Measurements from ENCODE around the gene ADAM12. TPM values are rescaled to one million over a fixed set of nuclear protein-coding genes. Genes with fewer than 3 reads are reported as not detected.

The ADAM12 gene
- total RNA-seq, 2 experiments from 2014 or later = 1.3 TPM

DNA sequence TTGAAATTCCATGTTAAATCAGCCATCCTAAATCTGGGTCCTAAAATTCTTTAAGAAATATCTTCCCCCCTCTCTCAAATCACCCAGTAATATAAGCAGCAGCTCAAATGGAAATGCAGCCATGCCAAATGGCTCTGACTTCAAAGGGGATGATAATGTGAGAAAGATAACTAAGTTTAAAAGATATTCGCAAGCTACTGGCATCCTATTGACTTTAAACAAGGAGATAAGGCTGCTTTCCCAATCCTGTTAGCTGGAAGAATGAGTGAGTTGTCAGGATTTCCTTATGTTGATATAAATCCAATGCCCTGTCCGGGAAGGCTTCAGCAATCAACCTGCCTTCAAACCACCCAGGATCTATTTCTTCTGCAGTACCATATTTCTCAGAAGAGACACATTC, 320.0 kb downstream of the ADAM12 start:
- no peak for DNase-seq

DNA sequence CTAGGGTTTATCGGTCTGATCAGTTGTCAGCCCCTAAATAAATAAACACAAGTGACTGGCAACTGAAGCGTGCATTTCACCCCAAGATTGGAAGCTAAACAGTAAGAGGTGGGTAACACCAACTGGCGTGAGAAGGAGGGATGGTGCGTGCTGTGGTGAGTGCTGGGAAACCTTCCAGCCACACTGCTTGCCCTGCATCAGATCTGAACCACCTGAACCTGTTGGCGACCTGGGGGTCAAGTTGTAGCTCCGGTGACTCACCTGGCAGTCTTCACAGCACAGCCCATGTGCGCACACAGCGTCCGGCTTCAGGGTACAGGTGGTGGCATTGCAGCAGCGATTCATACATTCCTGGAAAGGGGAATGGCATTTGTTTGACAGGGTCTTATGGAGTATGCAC, 321.8 kb downstream of the ADAM12 start:
- no peaks in the 10 kb centered on the region for H3K4me1 Mint-ChIP-seq (ENCODE audit: low read depth)
- no peaks in the 10 kb centered on the region for H3K9me3 Mint-ChIP-seq
- H3K27ac Mint-ChIP-seq = no peak overlapping the region
- DNase-seq (no peak), ATAC-seq (no peak)
- no peaks in the 10 kb centered on the region for H3K36me3 Mint-ChIP-seq (ENCODE audit: low read depth)
- TF ChIP-seq, protein P1, sequence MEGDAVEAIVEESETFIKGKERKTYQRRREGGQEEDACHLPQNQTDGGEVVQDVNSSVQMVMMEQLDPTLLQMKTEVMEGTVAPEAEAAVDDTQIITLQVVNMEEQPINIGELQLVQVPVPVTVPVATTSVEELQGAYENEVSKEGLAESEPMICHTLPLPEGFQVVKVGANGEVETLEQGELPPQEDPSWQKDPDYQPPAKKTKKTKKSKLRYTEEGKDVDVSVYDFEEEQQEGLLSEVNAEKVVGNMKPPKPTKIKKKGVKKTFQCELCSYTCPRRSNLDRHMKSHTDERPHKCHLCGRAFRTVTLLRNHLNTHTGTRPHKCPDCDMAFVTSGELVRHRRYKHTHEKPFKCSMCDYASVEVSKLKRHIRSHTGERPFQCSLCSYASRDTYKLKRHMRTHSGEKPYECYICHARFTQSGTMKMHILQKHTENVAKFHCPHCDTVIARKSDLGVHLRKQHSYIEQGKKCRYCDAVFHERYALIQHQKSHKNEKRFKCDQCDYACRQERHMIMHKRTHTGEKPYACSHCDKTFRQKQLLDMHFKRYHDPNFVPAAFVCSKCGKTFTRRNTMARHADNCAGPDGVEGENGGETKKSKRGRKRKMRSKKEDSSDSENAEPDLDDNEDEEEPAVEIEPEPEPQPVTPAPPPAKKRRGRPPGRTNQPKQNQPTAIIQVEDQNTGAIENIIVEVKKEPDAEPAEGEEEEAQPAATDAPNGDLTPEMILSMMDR (IDR thresholded peaks at IDR 0.05) = no peak
- no peak overlapping the region for H3K4me3 Mint-ChIP-seq
- ChIA-PET CTCF (no interaction called here), POLR2A (no interaction called here)
- intact Hi-C loops (cut with micrococcal nuclease) = no loop called here
- no peaks in the 10 kb centered on the region for H3K27me3 Mint-ChIP-seq

More for the DNA sequence above, 320.0 kb downstream of the ADAM12 start:
- intact Hi-C loops (cut with micrococcal nuclease) = no loop called here
- ATAC-seq = no peak
- Mint-ChIP-seq H3K9me3 (no peaks in the 10 kb centered on the region), H3K27me3 (no peaks in the 10 kb centered on the region), H3K4me3 (no peak overlapping the region), H3K27ac (no peak overlapping the region), H3K36me3 (ENCODE audit: low read depth) (no peaks in the 10 kb centered on the region), H3K4me1 (ENCODE audit: low read depth) (no peaks in the 10 kb centered on the region)
- CTCF ChIA-PET = no interaction called here
- TF ChIP-seq, protein P1 (IDR thresholded peaks at IDR 0.05) = no peak
- POLR2A ChIA-PET = no interaction called here

DNA sequence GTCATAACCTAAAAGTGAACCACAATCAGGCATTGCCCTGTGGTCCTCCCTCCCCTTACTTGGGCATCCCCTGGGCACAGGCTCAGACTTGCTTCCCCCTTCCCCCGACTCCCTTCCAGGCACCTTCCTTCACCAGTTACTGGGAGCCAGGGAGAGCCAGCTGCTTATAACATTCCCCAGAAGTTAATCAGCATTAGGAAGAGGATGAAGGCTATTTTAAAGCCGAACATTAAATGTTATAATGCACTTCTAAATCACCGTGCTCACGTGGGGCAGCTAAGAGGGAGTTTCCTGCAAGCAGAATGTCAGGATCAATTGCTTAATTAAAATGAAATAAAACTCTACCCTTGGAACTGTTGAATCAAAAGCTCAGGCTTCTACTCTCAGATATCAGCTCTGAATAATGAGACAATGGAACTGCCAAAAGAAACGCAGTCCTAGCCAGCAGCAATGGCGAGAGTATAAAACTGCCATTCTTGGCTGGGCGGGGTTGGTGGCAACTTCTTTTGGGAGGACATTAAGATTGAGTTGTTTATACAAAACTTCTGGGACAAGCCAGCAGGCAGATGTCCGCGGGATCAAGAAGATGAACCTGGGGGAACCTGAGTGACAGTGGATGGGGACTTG, 322.4 kb downstream of the ADAM12 start:
- ChIA-PET CTCF (no interaction called here), POLR2A (no interaction called here)
- TF ChIP-seq, protein P1 (IDR thresholded peaks at IDR 0.05) = no peak
- Mint-ChIP-seq H3K36me3 (ENCODE audit: low read depth) (no peaks in the 10 kb centered on the region), H3K27me3 (no peaks in the 10 kb centered on the region), H3K9me3 (no peaks in the 10 kb centered on the region), H3K4me1 (ENCODE audit: low read depth) (no peaks in the 10 kb centered on the region), H3K27ac (no peak overlapping the region), H3K4me3 (no peak overlapping the region)
- DNase-seq (no peak), ATAC-seq (no peak)
- intact Hi-C loops (cut with micrococcal nuclease) = no loop called here

DNA sequence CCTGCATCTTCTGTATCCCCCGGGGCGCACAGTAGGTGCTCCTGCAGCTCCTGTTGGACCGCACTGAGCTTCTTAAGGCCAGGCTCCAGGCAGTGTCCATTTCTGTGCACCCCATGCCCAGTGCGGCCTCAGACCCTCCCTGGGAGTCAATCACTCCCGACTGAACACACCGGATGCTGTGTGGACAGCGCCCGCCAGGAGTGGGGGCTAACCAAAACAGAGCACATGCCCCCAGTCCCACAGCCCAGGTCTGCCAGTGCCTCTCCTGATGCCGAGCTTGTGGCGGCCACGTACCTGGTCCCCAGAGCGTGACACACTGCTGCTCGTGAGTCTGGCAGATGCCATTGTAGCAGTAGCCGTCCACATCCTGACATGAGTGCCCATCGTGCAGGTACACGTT, 323.8 kb downstream of the ADAM12 start:
- no peaks in the 10 kb centered on the region for H3K27me3 Mint-ChIP-seq
- H3K27ac Mint-ChIP-seq = no peak overlapping the region
- intact Hi-C loops (cut with micrococcal nuclease) = no loop called here
- H3K9me3 Mint-ChIP-seq = no peaks in the 10 kb centered on the region
- no peak for ATAC-seq
- no peak overlapping the region for H3K4me3 Mint-ChIP-seq
- TF ChIP-seq, protein P1 (IDR thresholded peaks at IDR 0.05) = no peak
- no peaks in the 10 kb centered on the region for H3K36me3 Mint-ChIP-seq (ENCODE audit: low read depth)
- CTCF ChIA-PET = no interaction called here
- no peaks in the 10 kb centered on the region for H3K4me1 Mint-ChIP-seq (ENCODE audit: low read depth)
- POLR2A ChIA-PET = no interaction called here
- no peak for DNase-seq

DNA sequence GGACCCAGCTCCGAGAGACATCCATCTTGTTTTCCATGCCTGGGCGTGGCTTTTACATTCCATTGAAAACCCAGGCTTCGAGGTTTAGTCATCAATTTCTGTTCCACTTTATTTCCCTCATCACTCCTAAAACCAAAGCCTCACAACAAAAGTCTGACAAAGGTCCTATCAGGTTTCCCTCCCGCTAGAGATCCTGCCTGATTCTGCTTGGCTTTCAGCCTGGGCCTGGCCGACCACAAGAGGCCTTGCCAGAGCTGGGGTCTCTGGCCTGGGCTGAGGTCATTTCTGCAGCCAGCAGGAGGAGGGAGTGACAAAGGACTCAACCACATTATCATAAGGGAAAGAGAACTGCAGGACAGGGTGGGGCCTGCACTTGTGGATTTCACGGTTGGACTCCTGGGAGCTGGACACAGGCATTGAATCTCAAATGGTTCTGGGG, 324.9 kb downstream of the ADAM12 start:
- Mint-ChIP-seq H3K27me3 (peaks cover 1% of the 10 kb centered on the region), H3K4me3 (no peak overlapping the region), H3K9me3 (no peaks in the 10 kb centered on the region), H3K36me3 (ENCODE audit: low read depth) (no peaks in the 10 kb centered on the region), H3K4me1 (ENCODE audit: low read depth) (no peaks in the 10 kb centered on the region), H3K27ac (no peak overlapping the region)
- no peak for ATAC-seq
- intact Hi-C loops (cut with micrococcal nuclease) = no loop called here
- no peak for DNase-seq
- TF ChIP-seq, protein P1 (IDR thresholded peaks at IDR 0.05) = no peak
- ChIA-PET POLR2A (no interaction called here), CTCF (no interaction called here)

Measured in activated CD8-positive, alpha-beta T cell treated with anti-CD3 and anti-CD28 coated beads for 36 hours (primary cell).